ENCODE data around the gene DGKH. TPM values are rescaled to one million over a fixed set of nuclear protein-coding genes. Genes with fewer than 3 reads are reported as not detected.

Gene DGKH
- total and polyA plus RNA-seq, 10 of the 15 experiments (the other 5 are each of a cell fraction or from before 2014, with no cell fraction given): 1.3 to 15.2 (median 7.3) TPM

GRCh38 chr13:42064966-42065365 lies 16.5 kb downstream of the DGKH start (continued):
- TF ChIP-seq, protein P1, sequence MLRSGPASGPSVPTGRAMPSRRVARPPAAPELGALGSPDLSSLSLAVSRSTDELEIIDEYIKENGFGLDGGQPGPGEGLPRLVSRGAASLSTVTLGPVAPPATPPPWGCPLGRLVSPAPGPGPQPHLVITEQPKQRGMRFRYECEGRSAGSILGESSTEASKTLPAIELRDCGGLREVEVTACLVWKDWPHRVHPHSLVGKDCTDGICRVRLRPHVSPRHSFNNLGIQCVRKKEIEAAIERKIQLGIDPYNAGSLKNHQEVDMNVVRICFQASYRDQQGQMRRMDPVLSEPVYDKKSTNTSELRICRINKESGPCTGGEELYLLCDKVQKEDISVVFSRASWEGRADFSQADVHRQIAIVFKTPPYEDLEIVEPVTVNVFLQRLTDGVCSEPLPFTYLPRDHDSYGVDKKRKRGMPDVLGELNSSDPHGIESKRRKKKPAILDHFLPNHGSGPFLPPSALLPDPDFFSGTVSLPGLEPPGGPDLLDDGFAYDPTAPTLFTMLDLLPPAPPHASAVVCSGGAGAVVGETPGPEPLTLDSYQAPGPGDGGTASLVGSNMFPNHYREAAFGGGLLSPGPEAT (IDR thresholded peaks at IDR 0.05; ENCODE audit: low read depth): no peak
- no peak for TF ChIP-seq YBX1 (IDR thresholded peaks at IDR 0.05)
- no peak for TF ChIP-seq POLR2A (IDR thresholded peaks at IDR 0.05; ENCODE audit: low read depth, low read length)
- no peak for TF ChIP-seq RAD51 (IDR thresholded peaks at IDR 0.05)

GRCh38 chr13:42065414-42065813 lies 17.0 kb downstream of the DGKH start:
- ChIA-PET SMC1A (ENCODE audit: uncharacterized antibody, unreplicated experiment) (interaction anchor here (1.8 kb wide), 1 partner anchor 9 kb away, joined by 5 read pairs; no protein-coding TSS in a partner anchor), CTCF (interaction anchor here (1.5 to 2.2 kb wide), 2 partner anchors 8 to 9 kb away, joined by 4 to 5 read pairs; no protein-coding TSS in a partner anchor), RAD21 (ENCODE audit: unreplicated experiment) (interaction anchor here (1.5 kb wide), 1 partner anchor 9 kb away, joined by 6 read pairs; no protein-coding TSS in a partner anchor), POLR2A (no interaction called here)
- WGBS (ENCODE audit: insufficient coverage, insufficient replicate concordance, low lambda C conversion rate, missing lambda C conversion rate): 93% methylated on average over 4 of the region's 4 CpGs
- intact Hi-C loops (cut with micrococcal nuclease; ENCODE audit: unreplicated experiment) (no loop called here), in situ Hi-C loops (cut with MboI) (no loop called here)
- Histone ChIP-seq H3K4me2 (ENCODE audit: control insufficient read depth, insufficient read depth) (no peak overlapping the region), H3K79me2 (ENCODE audit: control insufficient read depth, insufficient read depth, low read length) (no peaks in the 10 kb centered on the region), H3K4me1 (ENCODE audit: control insufficient read depth, insufficient read depth, low read length) (no peaks in the 10 kb centered on the region), H3K9me3 (replicated peaks; ENCODE audit: control insufficient read depth, insufficient read depth, low read length) (no peaks in the 10 kb centered on the region), H3K27ac (ENCODE audit: control insufficient read depth, insufficient read depth) (no peak overlapping the region), H3K27me3 (replicated peaks in 1 of 2; ENCODE audit: control insufficient read depth in 2 of 2, insufficient read depth in 2 of 2, low read length in 1 of 2) (no peaks in the 10 kb centered on the region), H3K36me3 (ENCODE audit: control insufficient read depth in 2 of 2, insufficient read depth in 2 of 2, low read length in 1 of 2) (0 out of 4 replicates have a peak, but pooled peaks cover 0 to 6% of the 10 kb centered on the region in 2 experiments), H3K9ac (ENCODE audit: control insufficient read depth, insufficient read depth, low read length) (no peak overlapping the region), H2AFZ (ENCODE audit: control insufficient read depth, low read depth, low read length) (no peak overlapping the region), H3K4me3 (no peak overlapping the region), H4K20me1 (ENCODE audit: control insufficient read depth, insufficient read depth) (no peaks in the 10 kb centered on the region)
- FAIRE-seq (no peak), DNase-seq (ENCODE audit: low read depth, low spot score) (no peak), ATAC-seq (no peak)
- no peak for TF ChIP-seq RELA (IDR thresholded peaks at IDR 0.05; ENCODE audit: borderline replicate concordance, partially characterized antibody)
- no peak for TF ChIP-seq BCL3 (IDR thresholded peaks at IDR 0.05; ENCODE audit: borderline replicate concordance, insufficient read depth, low read depth, low read length, poor library complexity, severe bottlenecking)
- BruUV-seq (replicated peaks): no TSS peak
